Measurements from ENCODE around the gene COL6A1. TPM values are rescaled to one million over a fixed set of nuclear protein-coding genes. Genes with fewer than 3 reads are reported as not detected.
"Not testable (repeated sequence)": the region's sequence is repeated elsewhere in the genome, so short reads cannot be mapped to it uniquely, and the experiment has no call there.

Gene COL6A1
- total RNA-seq, 1 donor from 2014 or later = 521 TPM

DNA sequence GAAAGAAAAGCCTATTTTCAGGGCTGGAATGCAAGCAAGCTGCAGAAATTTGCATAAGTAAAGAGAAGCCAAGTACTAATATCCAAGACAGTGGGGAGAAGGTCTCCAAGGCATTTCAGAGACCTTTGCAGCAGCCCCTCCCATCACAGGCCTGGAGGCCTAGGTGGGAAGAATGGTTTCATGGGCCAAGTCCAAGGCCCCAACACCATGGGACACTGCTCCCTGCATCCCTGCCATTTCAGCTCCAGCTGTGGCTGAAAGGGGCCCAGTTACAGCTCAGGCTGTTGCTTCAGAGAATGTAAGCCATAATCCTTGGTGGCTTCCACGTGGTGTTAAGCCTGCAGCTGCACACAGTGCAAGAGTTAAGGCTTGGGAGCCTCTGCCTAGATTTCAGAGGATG is 16.9 kb upstream of the COL6A1 start:
- no peak for DNase-seq (ENCODE audit: low spot score)

- no peak for DNase-seq (ENCODE audit: low spot score)
Measured at GRCh38 chr21:45965084-45965809, 16.3 kb upstream of the COL6A1 start.

- no peak for DNase-seq (ENCODE audit: low spot score)
Measured at GRCh38 chr21:45966791-45967394, 14.7 kb upstream of the COL6A1 start.

DNA sequence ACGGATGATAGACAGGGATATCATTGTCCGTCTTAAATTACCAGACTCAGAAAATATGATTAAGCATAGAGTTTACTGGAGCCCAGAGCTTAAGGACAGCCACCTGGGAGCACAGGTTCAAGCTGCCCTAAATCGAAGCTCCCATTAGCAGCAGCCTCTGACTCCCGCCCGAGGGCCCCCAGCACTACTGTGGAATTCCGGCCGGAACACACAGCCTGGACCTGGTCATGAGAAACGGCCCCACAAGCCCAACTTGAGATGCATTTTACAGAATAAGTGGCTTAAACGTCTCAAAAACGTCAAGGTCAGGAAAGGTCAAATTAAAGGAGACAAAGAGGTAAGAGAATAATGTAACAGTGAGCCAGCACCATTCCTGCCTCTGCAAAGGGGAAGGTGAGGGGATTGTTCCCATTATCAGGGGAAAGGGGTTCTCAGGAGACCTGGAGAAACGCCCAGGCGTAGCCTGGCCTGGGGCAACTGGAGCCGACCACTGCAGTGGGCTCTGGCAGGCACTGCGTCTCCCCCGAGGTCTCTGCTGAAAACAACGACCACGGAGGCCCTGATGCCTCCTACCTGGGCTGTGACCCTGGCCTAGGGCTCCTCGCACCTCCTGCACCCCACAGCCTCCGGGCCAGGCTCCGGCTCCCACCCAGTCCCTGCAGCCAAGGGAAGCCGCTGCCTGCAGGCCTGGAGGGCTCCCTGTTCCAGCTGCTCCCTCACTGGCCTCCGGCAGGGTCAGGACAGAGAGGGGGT is 11.5 kb upstream of the COL6A1 start:
- peak; percentile 85 for DNase-seq (ENCODE audit: low spot score)

GRCh38 chr21:45970674-45971615 is 10.6 kb upstream of the COL6A1 start:
- peak; percentile 89 for DNase-seq (ENCODE audit: low spot score)

- peak; percentile 90 for DNase-seq (ENCODE audit: low spot score)
Measured at GRCh38 chr21:45971616-45972352, 9.8 kb upstream of the COL6A1 start.

DNA sequence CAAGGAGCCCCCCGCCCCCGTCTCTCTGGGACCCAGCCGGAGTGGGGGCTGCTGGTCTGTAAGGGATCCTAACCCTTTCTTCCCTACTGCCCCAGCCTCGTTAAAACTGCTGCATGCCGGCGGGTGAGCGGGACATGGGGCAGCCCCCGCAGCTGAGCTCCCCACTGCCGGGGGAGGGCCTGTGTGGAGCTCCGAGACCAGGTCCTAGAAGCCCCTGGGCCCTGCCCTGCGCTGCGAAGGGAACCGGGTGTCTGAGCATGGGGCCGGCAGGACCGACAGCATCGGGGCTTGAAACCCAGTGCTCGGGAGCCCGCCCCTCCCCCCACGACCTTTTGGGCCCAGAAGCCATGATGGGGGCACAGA is 9.2 kb upstream of the COL6A1 start:
- DNase-seq (ENCODE audit: low spot score) = no peak

GRCh38 chr21:45972716-45973474 is 8.7 kb upstream of the COL6A1 start:
- peak; percentile 90 for DNase-seq (ENCODE audit: low spot score)

DNA sequence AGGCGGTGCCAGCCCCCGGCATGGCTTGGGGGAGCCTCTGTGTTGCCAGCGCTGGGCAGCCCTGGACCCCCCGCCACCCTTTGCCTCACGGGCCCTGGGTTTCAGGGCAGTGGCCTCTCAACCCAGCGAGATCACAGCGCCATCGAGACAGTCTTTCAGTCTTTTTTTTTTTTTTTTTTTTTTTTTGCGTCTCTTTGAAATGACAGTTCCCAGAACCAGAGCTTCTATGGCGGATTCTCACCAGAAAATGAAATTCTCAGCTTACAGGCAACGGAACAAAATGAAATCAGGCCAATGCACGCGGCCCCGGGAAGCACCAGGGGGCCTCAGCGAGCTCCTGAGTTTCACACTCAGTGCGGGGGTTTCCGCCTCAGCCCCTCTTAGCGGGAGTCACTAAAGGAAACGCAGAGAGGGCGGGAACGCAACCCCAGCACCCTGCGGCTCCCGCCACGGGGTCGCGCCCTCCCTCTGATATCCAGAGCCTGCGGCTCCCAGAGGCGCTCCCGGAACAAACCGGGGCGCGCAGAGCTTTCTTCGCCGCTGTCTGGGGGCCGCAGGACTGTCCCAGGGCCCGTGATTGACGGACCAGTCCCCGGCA is 8.0 kb upstream of the COL6A1 start:
- peak; percentile 92 for DNase-seq (ENCODE audit: low spot score)

- peak; percentile 92 for DNase-seq (ENCODE audit: low spot score)
Measured at GRCh38 chr21:45974073-45975019, 7.2 kb upstream of the COL6A1 start.

DNA sequence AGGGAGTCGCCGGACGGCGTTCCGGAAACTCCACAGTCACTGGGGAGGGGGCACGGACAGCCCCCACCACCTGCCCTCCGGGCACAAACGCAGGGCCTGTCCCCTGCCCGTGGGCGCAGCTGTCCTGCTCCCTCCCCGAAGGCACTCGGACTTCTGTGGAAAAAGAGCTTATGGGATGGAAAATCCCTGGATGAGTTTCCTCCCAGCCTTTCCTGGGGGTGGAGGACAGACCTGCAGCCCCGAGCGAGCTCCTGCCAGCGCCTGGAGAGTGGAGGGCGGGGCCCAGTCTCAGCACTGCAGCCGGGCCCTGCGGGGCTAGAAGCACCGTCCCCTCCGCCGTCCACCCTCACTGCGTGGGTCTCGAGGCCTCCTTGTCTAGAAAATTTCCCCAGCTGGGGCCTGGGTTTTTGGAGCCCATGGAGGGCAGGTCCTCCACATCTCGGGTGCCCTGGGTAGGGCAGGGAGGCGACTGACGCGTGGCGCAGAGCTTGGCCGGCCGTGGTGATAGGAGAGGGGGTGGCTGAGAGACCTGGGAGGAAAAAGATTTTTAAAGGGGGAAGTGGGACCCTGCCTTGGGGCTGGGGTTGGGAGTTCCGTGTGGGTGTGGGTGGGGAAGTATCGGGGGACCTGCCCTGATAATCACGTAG is 6.4 kb upstream of the COL6A1 start:
- peak; percentile 90 for DNase-seq (ENCODE audit: low spot score)

GRCh38 chr21:45975667-45976409 is 5.7 kb upstream of the COL6A1 start:
- not testable (repeated sequence) for DNase-seq (ENCODE audit: low spot score)

DNA sequence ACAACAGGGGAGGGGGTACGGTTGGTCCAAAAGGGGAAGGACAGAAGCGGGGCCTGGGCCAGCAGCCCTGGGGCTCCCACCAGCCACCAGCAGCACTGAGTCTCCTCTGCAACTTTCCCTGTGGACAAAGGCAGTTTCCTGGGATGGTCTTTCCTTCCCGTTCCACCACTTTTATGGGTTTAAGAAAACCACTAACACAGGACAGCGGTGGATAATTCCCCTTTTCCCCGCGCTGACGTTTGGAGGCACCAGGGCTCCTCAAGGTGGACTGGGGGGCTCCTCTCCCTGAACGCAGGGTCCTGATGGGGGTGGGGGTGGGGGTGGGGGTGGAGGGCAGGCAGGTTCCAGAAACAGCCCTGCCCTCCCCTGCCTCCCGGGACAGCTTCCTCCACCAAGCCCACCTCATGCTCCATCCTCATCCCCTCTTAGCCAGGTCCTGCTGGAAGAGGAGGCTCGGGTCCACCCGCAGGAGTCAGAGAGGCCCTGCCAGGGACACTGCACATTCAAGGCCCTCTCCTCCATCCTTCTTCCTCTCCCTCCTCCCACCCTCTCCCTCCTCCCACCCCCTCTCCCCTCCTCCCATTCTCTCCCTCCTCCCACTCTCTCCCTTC is 4.8 kb upstream of the COL6A1 start:
- no peak for DNase-seq (ENCODE audit: low spot score)

- no peak for DNase-seq (ENCODE audit: low spot score)
Measured at GRCh38 chr21:45977396-45977795, 4.2 kb upstream of the COL6A1 start.

DNA sequence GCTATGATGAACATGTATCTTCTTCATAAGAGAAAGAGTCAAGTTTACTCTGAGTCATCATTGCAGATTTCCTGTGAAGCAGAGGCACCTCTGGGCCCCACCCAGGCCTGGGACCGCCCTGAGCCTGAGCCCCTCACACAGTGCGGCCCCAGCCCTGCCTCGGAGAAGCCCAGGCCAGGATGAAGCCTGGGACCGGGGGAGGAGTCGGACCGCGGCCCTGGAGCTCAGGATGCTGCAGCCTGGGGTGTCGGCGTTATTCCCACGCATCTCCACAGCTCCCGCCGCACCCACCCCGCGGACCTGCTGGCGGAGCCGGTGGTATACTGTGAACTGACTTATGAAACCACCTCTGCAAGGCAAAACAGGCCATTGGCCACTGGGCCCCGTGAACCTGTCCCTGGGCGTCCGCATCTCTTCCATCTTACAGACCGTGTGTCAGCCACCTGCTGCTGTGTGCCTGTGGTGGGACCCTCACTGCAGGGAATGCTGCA is 2.4 kb upstream of the COL6A1 start:
- peak; percentile 89 for DNase-seq (ENCODE audit: low spot score)

DNA sequence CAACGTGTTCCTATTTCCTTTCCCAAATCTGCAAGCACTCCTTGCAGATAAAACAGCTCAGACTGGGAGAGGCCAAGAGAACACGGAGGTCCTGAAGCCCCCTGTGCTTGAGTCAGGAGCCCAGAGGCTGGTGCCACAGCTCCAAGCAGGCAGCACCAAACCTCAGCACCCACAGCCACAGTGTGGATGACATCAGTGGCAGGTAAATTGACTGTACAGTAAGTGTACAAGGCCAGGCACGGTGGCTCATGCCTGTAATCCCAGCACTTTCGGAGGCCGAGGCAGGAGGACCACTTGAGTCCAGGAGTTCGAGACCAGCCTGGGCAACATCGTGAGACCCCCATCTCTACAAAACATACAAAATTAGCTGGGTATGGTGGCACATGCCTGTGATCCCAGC is 1.9 kb upstream of the COL6A1 start:
- peak; percentile 82 for DNase-seq (ENCODE audit: low spot score)

All from mesenteric fat pad (tissue), 1 donor.